HEK293T (cell line): ENCODE data around the gene FBXO8.

ENCODE experiments used
- ARNT ChIP-seq: fragments of 450-650 bp; IDR thresholded peaks from 2 replicates; pipeline ENCODE4 v1.6.1; 2017; ENCODE audit warnings: mild to moderate bottlenecking
- SP1 ChIP-seq: fragments of 450-650 bp; IDR thresholded peaks from 2 replicates; pipeline ENCODE4 v1.6.1; 2017

DNA sequence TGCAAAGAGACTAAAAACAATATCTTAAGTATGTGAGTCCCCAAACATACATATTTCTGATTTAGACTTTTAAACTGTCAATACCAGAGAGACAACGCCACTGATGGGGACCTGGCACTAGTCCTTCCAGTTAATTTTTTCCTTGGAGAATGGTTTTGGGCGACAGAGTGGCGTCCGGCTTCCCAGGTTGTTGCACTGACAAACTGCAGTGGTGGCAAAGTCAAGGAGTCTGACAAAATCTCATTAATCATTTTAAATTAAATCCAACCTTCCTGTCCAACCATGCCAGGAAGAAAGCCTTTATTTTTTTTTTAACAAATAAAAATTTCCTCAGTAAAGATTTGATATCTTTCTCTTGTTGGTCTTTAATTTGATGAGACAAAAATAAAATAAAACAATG, 52.8 kb downstream of the FBXO8 start:
- TF ChIP-seq SP1, result no peak
- no peak for TF ChIP-seq ARNT
